Lung (tissue), 12 donors: Measurements from ENCODE around the gene MCCC2. TPM values are rescaled to one million over a fixed set of nuclear protein-coding genes. Genes with fewer than 3 reads are reported as not detected.

Source experiments
- ATAC-seq: fragments of 200-7000 bp; cut with Tn5 transposase; one replicate; pipeline ENCODE4 v1.9.1; 2020; ENCODE audit warnings: moderate number of reproducible peaks; ENCODE audit not compliant: insufficient read depth, low FRiP score
- DNase-seq, 3 donors: peaks; one replicate each; pipeline ENCODE4 v3.0.0-alpha.2; 2013 to 2017
- H3K27ac ChIP-seq, 2 donors: one replicate each; pipeline ENCODE4 v1.5.1; 2013; ENCODE audit warnings: mild to moderate bottlenecking in 2 of 2, moderate library complexity in 2 of 2, control low read depth in 1 of 2, inconsistent platforms in 1 of 2, low read depth in 1 of 2, low read length in 1 of 2
- H3K27me3 ChIP-seq, 3 donors: one replicate each; pipeline ENCODE4 v1.5.1; 2013; ENCODE audit warnings: low read length in 2 of 3; ENCODE audit not compliant: control insufficient read depth in 3 of 3, insufficient read depth in 3 of 3
- H3K36me3 ChIP-seq, 4 donors: one replicate each; pipeline ENCODE4 v1.5.1; 2013; ENCODE audit warnings: low read length in 4 of 4, mild to moderate bottlenecking in 1 of 4, moderate library complexity in 1 of 4; ENCODE audit not compliant: control insufficient read depth in 4 of 4, insufficient read depth in 4 of 4
- H3K4me1 ChIP-seq, 5 donors: one replicate each; pipeline ENCODE4 v1.5.1; 2013; ENCODE audit warnings: low read length in 5 of 5, mild to moderate bottlenecking in 2 of 5, moderate library complexity in 1 of 5; ENCODE audit not compliant: control insufficient read depth in 5 of 5, insufficient read depth in 5 of 5
- H3K4me3 ChIP-seq: one replicate; pipeline ENCODE4 v1.5.1; 2013; ENCODE audit warnings: mild to moderate bottlenecking, control low read depth, moderate library complexity
- H3K9ac ChIP-seq, 2 donors: one replicate each; pipeline ENCODE4 v1.5.1; 2013; ENCODE audit warnings: low read length in 2 of 2, control low read depth in 1 of 2; ENCODE audit not compliant: insufficient read depth in 1 of 2
- H3K9me3 ChIP-seq, 4 donors: one replicate each; pipeline ENCODE4 v1.5.1; 2013; ENCODE audit warnings: low read length in 3 of 4, mild to moderate bottlenecking in 1 of 4, moderate library complexity in 1 of 4; ENCODE audit not compliant: control insufficient read depth in 4 of 4, insufficient read depth in 3 of 4
- CTCF ChIP-seq: IDR thresholded peaks from 2 replicates; pipeline ENCODE4 v1.5.1; 2012; ENCODE audit warnings: mild to moderate bottlenecking; ENCODE audit errors: control extremely low read depth, extremely low read depth
- whole genome bisulfite sequencing, 2 donors: extraction: QIAGEN DNeasy Blood & Tissue Kit; methylation state at CpG; one replicate each; pipeline ENCODE4 v1.1.7; 2013; 5-methylcytosine and 5-hydroxymethylcytosine counted together
- polyA plus RNA-seq, 2 donors: library from polyadenylated mRNA; stranded (reverse); fragments of 200-250 nt; gene quantifications; one replicate each; pipeline ENCODE4 v1.2.1, GENCODE V29; 2013
- total RNA-seq, 2 donors: library from RNA; depleted of rRNA in 1 of 2; stranded (reverse); fragments of >200 nt in 1 of 2; gene quantifications; one replicate each; pipeline ENCODE4 v1.2.1, GENCODE V29; 2014 to 2021
- donor health status: control.
- donor health status: control.
- donor health status: Bipolar disorder and iron deficiency.
- donor health status: healthy.
- donor health status: DM: yes; HTN: yes; CAD: no.

MCCC2 gene
- total and polyA plus RNA-seq, 4 donors: 20.0 to 46.2 (median 32.6) TPM

- DNase-seq (no peak), ATAC-seq (no peak)
- Histone ChIP-seq H3K4me1 (peaks cover 0 to 17% (median 10%) of the 10 kb centered on the region in 5 donors), H3K9me3 (no peaks in the 10 kb centered on the region), H3K9ac (no peak overlapping the region), H3K27me3 (no peaks in the 10 kb centered on the region), H3K4me3 (no peak overlapping the region), H3K36me3 (no peaks in the 10 kb centered on the region), H3K27ac (no peak overlapping the region)
- TF ChIP-seq CTCF: no peak
- WGBS, 2 donors: 93% methylated on average over 2 of the region's 2 CpGs
Measured at GRCh38 chr5:71588533-71588885, 1.4 kb downstream of the MCCC2 start.

GRCh38 chr5:71589903-71590302 is 2.8 kb downstream of the MCCC2 start:
- H3K27me3 ChIP-seq: no peaks in the 10 kb centered on the region
- H3K27ac ChIP-seq: no peak overlapping the region
- peaks cover 0 to 4% (median under 1%) of the 10 kb centered on the region in 4 donors for H3K36me3 ChIP-seq
- H3K4me1 ChIP-seq: peaks cover 0 to 17% (median 10%) of the 10 kb centered on the region in 5 donors
- WGBS, 2 donors: 47 to 84% methylated on average over 2 of the region's 2 CpGs
- no peak for ATAC-seq
- no peak overlapping the region for H3K9ac ChIP-seq
- H3K4me3 ChIP-seq: no peak overlapping the region
- DNase-seq: no peak
- no peaks in the 10 kb centered on the region for H3K9me3 ChIP-seq
- TF ChIP-seq CTCF: no peak

- no peak for TF ChIP-seq CTCF
- ATAC-seq (no peak), DNase-seq (no peak)
- no peak overlapping the region for H3K9ac ChIP-seq
- H3K36me3 ChIP-seq: peaks cover 0 to 5% (median 2%) of the 10 kb centered on the region in 4 donors
- H3K27me3 ChIP-seq: no peaks in the 10 kb centered on the region
- no peaks in the 10 kb centered on the region for H3K9me3 ChIP-seq
- H3K4me1 ChIP-seq: peaks cover 0 to 17% (median 10%) of the 10 kb centered on the region in 5 donors
- H3K4me3 ChIP-seq: no peak overlapping the region
- H3K27ac ChIP-seq: no peak overlapping the region
Measured at GRCh38 chr5:71591100-71591499, 4.0 kb downstream of the MCCC2 start.

- H3K27ac ChIP-seq: no peak overlapping the region
- ATAC-seq: no peak
- H3K36me3 ChIP-seq: peaks cover 14 to 27% (median 21%) of the 10 kb centered on the region in 4 donors
- no peak overlapping the region for H3K4me3 ChIP-seq
- H3K9ac ChIP-seq: no peak overlapping the region
- WGBS, 2 donors: 89 to 96% methylated on average over 4 of the region's 4 CpGs
- no peaks in the 10 kb centered on the region for H3K9me3 ChIP-seq
- no peak for TF ChIP-seq CTCF
- peaks cover 0 to 2% (median 0%) of the 10 kb centered on the region in 5 donors for H3K4me1 ChIP-seq
- DNase-seq: no peak
- no peaks in the 10 kb centered on the region for H3K27me3 ChIP-seq
Measured at GRCh38 chr5:71596169-71596568, 9.0 kb downstream of the MCCC2 start.
